ENCODE measurements around the gene C2CD4C.

DNA sequence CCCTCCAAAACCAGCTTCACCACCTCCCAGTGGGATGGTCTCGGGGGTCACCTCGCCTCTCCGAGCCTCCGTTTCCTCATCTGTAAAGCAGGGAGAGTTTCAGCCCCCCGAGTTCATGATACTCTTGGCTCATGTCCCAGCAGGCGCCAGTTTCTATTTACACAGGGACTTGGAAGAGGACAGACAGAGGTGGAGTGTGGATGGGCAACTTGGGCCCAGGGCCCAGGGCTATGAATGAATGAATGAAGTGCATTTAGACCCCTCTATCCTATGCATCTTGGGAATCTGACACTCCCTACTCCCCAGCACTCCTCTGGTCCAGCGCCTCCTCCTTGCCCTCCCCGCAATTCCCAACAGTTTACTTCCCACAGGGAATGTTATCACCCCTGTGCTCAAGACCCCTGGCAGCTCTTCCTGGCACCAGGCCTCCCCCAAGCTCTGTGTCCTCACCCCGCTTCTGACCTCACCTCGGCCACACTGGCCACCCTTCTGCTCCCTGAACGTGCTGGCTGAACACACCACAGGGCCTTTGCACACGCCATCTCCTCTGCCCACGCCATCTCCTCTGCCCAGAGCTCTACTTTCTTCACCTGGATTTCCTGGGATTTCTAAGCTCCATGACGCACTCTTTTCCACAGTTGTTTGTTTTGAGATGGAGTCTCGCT is 4.9 kb upstream of the C2CD4C start:
- TF ChIP-seq POLR2A (IDR thresholded peaks at IDR 0.05), result no peak
- TF ChIP-seq, protein P1, sequence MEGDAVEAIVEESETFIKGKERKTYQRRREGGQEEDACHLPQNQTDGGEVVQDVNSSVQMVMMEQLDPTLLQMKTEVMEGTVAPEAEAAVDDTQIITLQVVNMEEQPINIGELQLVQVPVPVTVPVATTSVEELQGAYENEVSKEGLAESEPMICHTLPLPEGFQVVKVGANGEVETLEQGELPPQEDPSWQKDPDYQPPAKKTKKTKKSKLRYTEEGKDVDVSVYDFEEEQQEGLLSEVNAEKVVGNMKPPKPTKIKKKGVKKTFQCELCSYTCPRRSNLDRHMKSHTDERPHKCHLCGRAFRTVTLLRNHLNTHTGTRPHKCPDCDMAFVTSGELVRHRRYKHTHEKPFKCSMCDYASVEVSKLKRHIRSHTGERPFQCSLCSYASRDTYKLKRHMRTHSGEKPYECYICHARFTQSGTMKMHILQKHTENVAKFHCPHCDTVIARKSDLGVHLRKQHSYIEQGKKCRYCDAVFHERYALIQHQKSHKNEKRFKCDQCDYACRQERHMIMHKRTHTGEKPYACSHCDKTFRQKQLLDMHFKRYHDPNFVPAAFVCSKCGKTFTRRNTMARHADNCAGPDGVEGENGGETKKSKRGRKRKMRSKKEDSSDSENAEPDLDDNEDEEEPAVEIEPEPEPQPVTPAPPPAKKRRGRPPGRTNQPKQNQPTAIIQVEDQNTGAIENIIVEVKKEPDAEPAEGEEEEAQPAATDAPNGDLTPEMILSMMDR (IDR thresholded peaks at IDR 0.05 in 8 of 11, conservative IDR thresholded peaks at IDR 0.05 in 3 of 11), result no peak
